ENCODE data around the gene FCHSD2.

DNA sequence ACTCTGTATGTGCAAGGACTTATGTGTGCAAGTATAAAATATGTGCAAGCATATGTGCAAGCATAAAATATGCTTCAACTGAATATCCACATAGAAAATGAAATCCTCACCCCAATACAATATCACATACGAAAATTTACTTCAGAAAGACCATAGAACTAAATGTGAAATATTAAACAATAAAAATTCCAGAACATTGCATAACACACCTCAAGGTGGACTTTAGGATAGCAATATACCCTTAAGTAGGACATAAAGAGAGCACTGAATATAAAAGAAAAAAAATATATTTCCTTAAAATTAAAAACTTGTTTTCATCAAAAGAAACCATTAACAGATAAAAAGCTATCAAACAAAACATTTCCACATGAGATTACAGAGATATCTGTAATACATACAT is 67.8 kb downstream of the FCHSD2 start:
- TF ChIP-seq, protein P1, sequence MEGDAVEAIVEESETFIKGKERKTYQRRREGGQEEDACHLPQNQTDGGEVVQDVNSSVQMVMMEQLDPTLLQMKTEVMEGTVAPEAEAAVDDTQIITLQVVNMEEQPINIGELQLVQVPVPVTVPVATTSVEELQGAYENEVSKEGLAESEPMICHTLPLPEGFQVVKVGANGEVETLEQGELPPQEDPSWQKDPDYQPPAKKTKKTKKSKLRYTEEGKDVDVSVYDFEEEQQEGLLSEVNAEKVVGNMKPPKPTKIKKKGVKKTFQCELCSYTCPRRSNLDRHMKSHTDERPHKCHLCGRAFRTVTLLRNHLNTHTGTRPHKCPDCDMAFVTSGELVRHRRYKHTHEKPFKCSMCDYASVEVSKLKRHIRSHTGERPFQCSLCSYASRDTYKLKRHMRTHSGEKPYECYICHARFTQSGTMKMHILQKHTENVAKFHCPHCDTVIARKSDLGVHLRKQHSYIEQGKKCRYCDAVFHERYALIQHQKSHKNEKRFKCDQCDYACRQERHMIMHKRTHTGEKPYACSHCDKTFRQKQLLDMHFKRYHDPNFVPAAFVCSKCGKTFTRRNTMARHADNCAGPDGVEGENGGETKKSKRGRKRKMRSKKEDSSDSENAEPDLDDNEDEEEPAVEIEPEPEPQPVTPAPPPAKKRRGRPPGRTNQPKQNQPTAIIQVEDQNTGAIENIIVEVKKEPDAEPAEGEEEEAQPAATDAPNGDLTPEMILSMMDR (IDR thresholded peaks at IDR 0.05; ENCODE audit: extremely low read depth in 1 of 2, insufficient read depth in 1 of 2, low read depth in 1 of 2, low read length in 2 of 2), result no peak
- TF ChIP-seq POLR2A (IDR thresholded peaks at IDR 0.05; ENCODE audit: low read depth, low read length) (no peak), POLR2AphosphoS5 (IDR thresholded peaks at IDR 0.05; ENCODE audit: insufficient read depth, low read depth, low read length) (no peak), MAX (IDR thresholded peaks at IDR 0.05; ENCODE audit: insufficient read depth, insufficient read length) (no peak)

Measured in endothelial cell of umbilical vein (primary cell).